ENCODE measurements around the gene SLC5A12.
"Not testable (repeated sequence)": the region's sequence is repeated elsewhere in the genome, so short reads cannot be mapped to it uniquely, and the experiment has no call there.

The SLC5A12 gene

DNA sequence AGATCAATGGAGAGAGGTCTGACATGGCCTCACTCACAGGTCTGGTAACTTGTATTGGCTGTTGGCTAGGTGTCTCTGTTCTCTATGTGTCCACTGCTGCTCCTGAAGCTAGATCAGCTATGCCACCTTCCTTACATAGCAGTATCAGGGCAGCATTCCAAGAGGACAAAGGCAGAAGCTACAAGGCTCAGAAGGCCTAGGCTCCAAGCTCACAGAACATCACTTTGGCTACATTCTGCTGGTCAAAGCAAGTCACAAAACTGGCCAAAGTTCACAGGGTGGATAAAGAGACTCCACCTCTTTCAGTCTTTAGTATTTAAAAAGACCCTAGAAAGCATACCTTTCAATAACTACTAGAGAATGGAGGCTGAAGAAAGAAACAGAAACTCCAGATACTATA is 4.1 kb downstream of the SLC5A12 start:
- DNase-seq: no peak

DNA sequence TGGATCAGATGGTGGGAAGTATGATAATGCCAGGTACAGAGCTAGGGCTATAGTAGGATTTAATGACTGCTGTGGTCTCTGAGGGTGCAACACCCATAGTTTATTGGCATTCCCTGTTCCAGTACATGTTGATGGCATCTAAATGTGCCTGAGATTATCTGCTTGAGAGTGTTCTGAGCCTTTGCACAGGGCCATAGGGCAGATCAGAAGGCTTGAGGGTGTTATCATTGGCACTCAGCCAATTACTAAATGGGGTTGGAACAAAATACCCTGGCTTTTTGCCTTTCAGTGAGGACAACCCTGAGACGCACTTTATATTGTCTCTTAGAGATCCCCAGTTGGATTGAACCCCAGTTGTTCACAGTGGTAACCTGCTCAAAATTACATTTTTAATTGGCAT is 6.7 kb downstream of the SLC5A12 start:
- DNase-seq: no peak

DNA sequence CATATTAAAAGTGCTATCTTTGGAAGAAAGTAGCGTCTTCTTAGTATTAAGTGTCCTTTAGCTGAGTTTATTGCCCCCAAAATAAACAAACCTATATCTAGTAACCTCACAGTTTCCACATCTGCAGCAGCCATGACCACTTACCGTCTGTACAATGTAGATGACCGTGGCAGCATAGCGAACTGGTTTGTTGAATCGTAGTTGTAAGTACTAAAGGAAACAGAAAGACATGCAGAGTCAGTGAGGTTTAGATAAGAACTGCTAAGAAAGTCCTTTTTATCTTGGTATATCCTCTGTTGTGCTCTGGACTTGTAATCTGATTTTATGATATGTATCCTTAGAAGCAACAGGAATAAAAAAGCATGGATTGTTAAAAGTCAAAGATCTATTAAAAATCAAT is 9.4 kb downstream of the SLC5A12 start:
- no peak for DNase-seq

DNA sequence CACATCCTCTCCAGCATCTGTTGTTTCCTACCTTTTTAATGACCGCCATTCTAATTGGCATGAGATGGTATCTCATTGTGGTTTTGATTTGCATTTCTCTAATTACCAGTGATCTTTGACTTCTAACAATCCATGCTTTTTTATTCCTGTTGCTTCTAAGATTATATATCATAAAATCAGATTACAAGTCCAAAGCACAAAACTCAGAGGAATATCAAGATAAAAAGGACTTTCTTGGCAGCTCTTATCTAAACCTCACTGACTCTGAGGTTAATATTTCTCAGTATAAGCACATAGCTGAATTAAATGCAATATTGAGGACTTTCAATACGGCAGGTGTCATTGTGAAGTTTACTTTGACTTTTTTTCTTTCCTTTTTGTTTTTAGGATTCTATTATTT is 11.4 kb downstream of the SLC5A12 start:
- no peak for DNase-seq

DNA sequence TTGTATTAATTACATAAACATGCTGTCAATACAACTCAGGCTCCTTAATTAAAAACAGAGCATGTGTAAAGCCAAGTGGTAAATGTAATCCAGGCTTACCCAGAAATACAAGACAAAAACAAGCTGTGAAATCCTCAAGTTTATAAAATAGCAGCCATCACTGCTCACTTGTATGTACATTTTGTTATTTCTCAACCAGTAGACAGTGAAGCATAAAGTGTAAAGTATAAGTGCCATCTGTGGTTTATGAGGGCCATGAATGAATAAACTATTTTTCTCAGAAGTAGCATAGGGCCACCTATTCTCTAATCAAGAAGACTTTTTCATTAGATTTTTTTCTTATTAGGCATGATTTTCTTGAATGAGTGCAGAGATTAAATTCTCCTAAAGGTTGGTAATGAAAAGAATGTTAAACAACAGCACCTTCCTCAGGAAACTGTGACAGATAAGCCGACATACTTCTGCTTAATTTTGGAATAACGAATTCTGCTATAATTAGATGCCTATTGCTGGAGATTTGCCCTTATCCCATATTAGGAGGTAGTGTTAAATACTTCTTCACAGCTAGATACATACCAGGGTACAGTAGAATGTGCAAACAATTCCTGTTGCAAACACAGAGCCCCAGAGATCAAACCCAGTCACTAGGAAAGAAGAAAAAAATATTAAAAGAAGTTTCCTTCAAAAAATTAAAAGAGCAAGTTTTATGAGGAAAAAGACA is 13.0 kb downstream of the SLC5A12 start:
- no peak for DNase-seq

DNA sequence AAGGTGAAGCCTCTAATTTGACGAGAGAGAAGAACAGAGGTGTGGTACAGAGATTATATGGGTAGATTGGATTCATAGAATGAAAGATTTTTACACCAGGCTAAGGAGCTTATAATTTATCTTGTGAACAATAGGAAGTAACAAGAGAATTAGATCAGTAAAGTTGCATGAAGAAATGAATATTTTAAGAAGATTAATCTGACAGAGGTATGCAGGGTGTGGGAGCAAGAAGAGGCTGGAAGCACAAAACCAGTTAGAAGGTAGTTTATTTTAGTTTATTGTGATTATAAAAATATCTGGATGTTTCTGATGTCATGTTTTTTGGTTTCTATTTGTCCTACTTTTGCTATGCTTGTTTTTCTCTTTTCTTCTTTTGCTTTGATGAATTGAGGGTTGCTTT is 15.7 kb downstream of the SLC5A12 start:
- DNase-seq: no peak

DNA sequence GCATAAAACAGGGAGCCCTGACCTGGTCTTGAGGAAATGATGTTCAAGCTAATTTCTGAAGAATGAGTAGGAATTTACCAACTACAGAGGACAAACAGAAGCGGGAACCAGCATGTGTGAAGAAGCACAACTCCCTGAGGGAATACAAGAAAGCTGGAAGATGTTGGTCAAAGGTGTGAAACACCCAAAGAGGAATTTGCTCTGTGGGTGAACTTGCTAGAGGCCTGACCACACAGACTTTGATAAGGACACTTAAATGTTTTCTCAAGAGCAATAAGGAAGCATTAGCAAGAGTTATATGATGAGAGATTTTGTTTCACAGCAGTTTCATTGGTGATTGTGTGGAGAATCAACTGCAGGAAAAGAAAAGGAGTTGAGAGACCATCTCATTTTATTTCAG is 17.6 kb downstream of the SLC5A12 start:
- DNase-seq: no peak

DNA sequence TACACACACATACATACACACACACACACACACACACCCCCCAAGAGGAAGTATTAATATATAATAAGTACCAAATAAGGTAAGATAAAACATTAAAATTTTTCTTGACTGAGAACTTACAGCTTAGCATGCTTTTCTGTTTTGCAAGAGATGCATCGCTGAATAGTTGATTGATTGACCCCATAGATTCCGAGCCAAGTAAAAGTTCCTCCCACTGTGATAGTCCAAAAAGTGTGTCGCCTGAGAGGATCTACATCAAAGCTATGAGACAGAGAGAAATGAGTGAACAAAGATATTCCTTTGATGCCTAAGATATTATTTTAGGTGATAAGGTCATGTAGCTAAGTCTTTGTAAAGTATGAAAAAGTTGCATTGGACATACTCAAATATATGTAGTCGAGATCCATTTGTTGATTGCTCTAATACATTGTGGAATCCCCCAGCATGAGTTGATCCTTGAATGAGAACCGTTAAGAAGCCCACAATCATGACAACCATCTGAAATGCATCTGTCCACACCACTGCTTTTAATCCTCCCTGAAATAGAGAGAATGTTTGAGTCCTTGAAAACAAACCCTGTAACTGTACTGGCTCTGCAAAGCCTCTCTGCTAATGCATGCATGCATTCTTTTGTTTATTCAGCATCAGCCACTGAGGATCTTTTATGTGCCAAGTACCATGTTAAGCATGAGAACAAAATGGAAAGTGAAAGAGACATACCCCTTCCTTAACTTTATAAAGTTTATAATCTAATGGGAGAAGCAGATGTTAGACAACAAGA is 18.3 kb downstream of the SLC5A12 start:
- no peak for DNase-seq

DNA sequence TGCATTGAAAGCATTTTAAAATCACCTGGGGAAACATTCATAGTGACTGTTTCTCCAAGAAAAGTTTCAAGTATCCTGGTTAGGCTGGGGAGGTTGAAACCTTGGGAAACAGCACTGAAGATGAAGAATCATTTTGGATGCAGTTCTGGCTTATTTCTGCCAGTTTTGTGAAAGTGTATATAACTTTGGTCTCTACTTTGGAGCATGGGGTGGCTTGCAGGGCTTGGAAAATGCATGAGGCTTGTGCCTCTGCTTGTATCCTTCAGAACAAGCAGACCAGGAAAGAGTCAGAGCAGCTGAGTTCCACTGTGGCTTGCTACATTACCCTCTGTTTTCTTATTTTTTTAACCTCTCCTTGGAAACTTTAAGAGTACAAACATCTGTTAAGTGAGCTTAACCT is 19.5 kb downstream of the SLC5A12 start:
- DNase-seq: no peak

DNA sequence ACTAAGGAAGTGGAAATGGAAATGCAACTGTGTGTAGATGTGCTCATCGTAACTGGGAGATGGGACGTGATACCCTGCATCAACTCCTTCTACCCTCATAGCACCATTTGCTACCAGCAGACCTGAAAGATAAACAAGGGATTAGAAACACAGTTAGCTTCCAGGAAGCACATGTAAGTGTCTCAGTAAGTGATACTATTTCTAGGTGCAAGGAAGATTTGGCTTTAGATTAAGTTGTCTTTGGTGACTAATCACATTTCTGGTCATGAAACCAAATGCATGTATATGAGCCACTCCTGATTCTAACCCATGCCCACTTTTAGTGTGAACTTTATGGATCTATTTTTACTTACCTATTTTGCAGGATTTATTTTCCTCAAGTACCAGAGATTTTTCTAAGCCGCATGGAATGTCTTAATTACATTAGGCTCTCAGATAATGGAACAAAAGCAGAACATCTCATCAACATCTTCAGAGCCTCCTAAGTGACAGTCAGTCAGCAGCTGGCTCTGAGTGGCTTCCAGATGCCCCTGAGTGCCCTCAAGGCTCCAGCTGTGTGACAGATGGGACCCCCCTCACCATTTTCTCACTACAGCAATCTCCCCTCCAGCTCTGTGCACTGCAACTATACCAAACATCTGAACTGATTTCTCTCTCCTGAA is 21.2 kb downstream of the SLC5A12 start:
- DNase-seq: no peak

DNA sequence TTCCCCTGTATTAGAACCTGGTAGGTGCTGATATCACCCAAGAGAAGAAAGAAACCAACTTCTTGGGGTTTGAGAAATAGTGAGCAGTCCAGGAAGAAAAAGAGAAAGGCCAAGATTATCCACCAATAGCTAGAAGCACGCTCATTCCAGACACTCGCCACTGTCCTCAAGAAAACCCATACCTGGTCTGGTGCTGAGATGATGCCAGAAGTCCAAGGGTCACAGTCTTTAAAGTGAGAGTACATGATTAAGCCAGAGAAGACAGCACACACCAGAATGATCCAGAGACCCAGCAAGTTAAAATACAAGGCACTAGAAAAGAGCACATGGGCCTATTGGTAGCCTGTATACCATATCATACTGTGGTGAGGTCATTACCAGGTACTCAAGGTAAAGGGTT is 23.6 kb downstream of the SLC5A12 start:
- no peak for DNase-seq

DNA sequence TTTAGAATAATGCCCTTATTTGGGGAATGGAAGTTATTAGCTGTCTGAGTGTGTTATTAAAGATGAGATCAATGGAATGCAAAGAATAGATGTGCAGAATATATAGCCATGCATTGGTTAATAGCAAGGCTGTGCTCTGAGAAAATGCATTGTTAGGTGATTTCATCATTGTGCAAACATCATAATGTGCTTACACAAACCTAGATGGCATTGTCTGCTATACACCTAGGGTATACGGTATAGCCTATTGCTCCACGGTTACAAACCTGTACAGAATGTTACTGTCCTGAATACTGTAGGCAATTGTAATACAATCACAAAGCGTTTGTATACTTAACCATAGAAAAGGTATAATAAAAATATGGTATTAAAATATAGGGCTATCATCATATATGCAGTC is 25.5 kb downstream of the SLC5A12 start:
- DNase-seq: no peak

DNA sequence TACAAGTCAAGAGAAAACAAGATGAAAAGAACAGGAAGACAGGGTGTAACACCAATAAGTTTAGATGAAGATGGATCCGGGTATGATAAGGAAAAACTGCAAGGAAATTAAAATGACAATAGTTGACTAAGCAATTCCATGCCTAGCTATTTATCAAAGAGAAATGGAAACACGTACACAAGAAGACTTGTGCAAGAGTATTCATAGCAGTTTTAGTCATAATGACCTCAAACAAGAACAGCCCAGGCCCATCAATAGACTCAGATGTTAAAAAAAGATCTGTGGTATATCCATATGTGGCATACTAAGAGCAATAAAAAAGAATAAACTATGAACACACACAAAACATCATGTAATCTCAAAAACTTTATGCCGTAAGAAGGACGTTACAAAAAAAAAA is 33.2 kb downstream of the SLC5A12 start:
- DNase-seq: no peak

DNA sequence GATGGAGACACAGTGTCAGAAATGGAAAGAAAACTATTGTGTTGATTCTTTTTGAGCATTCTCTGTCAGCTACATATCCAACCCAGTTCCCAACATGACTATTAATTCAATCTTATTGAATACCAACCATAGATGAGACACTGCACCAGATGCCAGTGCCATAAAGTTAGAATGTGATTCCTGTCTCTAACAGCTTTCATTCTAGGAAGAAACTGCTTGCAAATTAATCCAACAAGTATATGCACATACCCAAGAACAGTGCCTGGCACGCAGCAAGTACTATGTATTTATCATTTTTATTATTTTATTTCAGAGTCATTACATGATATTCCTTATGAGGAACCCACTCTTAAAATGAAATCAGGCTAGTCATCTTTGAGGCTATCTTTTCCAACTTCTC is 34.5 kb downstream of the SLC5A12 start:
- no peak for DNase-seq

DNA sequence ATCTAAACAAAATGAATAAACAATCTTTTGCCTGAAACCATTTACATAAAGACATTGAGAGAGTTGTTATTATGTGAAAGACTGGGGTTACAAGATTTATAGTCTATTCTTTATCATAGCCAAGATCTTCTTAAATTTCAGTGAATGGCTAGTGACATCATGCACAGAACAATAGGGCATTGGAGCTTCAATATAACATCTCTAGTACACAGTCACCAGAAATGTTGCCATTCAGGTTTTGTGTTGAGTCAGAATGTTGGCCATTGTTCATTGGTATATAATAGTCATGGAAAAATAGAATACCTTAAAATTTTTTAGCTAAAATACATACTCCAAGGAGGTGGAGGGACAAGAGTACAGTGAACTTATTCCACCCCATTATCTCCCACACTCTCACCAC is 44.3 kb downstream of the SLC5A12 start:
- DNase-seq: no peak

DNA sequence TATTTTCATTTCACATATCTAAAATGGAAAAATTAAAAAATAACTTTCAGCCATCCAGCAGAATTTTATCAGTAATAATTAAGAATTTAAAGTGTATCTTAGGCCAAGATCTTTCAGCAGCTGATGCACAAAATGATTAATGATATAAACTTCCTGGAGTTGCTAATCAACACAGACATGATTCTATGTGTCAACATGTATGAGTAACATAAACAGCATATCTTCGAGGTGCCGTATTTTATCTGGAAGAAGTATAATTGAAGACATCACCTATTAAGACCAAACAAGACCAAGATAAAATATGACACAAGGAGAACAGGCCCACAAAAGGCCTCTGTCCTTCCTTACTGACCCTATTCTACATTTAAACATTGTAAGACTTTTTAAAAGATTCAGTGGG is 45.2 kb downstream of the SLC5A12 start:
- DNase-seq: no peak

DNA sequence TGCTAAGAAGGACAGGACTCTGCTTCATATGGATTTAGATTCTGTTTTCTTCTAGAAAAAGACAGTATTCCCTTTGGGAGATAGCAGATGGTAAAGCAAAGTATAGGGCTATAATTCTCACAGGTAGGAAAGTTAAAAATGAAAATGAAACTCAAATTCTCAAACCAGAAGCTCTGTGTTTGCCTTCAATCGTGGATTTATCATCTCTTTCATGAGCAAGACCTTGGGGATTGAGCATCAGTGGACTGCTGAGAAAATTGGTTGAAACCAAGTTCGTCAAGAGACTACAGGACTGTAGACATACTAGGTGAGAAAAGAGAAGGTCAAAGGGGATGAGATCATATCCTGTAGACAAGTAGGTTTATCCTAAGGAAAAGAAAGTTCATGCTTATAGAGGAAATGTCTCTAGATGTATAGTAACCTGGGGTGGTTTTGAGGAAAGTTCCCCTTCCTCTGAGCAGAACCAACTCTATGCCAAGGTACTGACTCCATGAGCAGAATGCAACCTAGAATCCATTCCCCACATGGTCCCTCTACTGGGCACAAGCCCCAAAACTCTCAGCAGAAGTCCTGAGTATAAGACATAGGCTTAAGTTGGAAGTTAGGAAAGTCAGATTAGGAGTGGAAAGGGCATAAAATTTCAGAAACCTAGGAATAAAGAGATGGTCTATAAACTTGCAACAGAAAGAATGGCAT is 46.5 kb downstream of the SLC5A12 start:
- no peak for DNase-seq

DNA sequence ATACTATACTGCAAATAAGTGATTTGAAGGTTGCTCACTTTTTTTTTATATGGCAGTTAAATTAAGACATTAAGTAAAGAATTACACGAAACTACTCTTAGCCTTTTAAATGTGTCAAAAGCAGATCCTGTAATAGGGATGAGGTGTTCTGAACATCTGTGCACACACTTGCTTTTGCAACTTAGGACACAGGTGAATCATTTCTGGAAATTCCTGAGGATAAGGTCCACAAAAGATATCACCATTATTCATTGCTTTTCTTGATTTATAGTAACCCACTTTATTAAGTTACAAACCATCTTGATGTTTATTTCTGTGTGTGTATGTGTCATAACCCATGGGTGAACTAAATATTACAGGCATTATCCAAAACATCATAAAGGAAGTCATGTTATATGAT is 55.9 kb downstream of the SLC5A12 start:
- DNase-seq: no peak

DNA sequence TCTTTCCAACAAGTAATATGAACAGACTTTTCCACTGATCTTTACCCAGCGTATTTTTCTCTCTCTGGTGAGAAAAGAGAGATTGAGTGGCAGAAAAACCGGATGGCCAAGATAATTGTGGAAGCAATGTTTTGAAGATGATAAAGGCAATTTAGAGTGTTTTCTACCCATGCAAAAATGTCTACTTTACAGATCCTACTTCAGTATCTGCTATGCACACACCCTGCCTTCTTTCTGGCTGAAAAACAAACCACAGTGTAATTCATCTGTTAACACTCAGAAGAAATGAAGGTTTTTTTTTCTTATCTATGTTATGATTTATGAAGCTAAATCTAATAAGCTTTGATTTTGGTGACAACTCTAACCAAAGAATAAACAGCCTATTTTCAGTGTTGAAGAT is 56.8 kb downstream of the SLC5A12 start:
- no peak for DNase-seq

DNA sequence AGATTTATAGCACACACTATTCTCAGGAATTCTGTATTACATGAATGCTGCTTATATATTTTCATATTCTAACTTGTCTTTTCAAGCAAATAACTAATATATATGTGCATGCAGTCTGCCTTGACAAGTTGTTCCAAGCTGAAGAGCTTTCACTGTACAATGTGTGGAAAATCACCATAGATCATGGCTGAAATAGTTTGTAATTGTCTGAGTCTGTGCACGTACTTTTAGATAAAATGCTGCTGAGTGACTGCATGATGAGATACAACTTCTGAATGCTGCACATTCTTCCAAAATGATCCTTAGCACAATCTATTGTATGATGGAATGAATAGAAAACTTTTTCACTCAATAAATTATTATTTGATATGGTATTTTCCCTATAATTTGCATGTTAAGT is 58.9 kb downstream of the SLC5A12 start:
- no peak for DNase-seq

DNA sequence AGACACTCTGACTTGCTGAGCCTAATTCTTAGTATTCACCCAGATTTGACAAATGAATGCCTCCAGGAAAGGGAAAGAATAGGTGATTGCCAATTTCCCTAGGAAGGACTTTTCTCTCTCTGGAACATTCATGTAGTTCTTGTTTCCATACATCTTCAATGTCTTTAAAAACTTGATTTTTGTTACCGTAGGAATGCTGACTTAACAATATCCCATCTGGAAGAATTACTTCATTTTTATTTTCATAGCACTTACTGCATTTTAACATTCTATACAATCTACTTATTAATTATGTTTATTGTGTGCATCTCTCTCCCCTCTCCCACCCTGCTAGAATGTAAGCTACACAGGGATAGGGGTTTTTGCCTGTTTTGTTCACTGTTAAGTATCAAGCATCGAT is 66.6 kb downstream of the SLC5A12 start:
- no peak for DNase-seq

DNA sequence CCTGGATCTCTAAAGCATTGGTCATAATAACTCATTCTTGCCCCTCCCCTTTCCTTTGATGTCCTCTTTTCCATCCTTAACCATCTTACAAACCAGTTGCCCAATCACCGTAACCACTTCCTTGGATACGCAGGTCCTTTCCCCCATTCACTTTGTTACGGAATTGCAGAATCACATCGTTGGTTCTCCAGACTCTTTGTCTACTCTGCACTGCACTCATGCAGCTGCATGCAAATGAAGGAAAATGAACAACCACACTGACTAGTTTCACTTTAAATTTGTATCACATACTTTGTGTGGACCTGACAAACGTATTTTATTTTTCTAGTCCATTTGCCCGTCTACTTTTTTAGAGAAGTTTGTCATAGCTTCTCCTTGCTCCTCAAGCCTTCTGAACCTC is 69.9 kb downstream of the SLC5A12 start:
- no peak for DNase-seq

DNA sequence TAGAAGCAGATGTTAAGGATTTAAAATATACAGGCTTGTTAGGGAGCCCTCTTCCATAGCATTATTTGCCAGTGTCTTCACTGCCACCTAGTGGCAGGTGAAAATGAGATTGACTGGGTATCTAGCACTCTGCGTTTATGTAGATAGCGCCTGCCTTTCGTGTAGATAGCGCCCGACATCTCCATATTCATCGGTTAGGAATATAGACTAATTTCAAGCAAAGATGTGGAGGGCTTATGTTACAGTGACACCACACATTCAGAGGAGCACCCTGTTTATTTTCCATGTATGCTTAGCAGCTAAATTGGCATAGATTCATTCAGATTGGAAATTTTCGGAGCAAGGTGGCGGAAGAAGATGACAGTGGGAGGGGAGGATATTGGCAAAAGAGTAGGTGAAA is 72.0 kb downstream of the SLC5A12 start:
- DNase-seq: no peak

DNA sequence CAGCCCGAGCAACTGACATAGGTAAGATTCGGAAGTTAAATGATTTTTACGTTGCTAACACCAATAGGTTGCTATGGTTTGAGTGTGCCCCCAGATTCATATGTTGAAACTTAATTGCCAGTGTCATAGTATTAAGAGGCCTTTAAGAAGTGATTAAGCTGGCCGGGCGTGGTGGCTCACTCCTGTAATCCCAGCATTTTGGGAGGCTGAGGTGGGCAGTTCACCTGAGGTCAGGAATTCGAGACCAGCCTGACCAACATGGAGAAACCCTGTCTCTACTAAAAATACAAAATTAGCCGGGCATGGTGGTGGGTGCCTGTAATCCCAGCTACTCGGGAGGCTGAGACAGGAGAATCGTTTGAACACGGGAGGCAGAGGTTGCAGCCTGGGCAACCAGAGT is 78.5 kb downstream of the SLC5A12 start:
- not testable (repeated sequence) for DNase-seq
